ENCODE measurements around the gene HMOX1.
A peak's percentile ranks its signal among the peaks of the same experiment; 100 is the strongest.

DNA sequence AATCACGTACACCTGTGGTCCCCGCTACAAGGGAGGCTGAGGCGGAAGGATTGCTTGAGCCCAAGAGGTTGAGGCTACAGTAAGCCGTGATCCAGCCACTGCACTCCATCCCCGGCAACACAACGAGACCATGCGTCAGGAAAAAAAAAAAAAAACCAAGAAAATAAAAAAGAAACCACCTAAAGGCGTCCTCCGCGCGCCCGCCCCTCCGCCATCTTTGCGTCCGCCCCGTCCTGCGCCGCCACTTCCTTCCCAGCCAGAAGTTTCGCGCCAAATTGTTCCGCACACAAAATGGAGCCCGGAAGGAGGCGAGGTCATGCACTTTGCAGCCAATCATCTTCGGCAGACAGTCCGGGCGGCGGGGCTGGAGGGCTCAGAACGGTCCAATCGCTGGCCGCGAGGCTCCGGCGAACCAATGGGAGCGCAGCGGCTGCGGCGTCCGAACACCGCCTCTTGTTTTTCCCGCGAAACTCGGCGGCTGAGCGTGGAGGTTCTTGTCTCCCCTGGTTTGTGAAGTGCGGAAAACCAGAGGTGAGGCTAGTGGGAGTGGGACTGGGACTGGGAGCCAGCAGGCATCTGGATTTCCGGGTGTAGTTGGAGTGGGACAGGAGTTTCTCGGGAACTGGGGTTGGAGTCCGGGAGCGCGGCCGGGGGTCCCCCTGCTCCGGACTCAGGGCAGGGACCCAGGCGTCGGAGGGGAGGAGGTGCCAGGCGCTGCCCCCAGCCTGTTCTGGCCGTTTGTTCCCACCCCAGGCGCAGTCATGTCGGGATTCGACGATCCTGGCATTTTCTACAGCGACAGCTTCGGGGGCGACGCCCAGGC lies 19.0 kb downstream of the HMOX1 start, which contains the start of gene MCM5:
- TF ChIP-seq, protein P1, sequence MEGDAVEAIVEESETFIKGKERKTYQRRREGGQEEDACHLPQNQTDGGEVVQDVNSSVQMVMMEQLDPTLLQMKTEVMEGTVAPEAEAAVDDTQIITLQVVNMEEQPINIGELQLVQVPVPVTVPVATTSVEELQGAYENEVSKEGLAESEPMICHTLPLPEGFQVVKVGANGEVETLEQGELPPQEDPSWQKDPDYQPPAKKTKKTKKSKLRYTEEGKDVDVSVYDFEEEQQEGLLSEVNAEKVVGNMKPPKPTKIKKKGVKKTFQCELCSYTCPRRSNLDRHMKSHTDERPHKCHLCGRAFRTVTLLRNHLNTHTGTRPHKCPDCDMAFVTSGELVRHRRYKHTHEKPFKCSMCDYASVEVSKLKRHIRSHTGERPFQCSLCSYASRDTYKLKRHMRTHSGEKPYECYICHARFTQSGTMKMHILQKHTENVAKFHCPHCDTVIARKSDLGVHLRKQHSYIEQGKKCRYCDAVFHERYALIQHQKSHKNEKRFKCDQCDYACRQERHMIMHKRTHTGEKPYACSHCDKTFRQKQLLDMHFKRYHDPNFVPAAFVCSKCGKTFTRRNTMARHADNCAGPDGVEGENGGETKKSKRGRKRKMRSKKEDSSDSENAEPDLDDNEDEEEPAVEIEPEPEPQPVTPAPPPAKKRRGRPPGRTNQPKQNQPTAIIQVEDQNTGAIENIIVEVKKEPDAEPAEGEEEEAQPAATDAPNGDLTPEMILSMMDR (CRISPR knock-in tag; IDR thresholded peaks at IDR 0.05) = no peak
- TF ChIP-seq, protein P2, sequence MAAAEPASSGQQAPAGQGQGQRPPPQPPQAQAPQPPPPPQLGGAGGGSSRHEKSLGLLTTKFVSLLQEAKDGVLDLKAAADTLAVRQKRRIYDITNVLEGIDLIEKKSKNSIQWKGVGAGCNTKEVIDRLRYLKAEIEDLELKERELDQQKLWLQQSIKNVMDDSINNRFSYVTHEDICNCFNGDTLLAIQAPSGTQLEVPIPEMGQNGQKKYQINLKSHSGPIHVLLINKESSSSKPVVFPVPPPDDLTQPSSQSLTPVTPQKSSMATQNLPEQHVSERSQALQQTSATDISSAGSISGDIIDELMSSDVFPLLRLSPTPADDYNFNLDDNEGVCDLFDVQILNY (CRISPR knock-in tag; conservative IDR thresholded peaks at IDR 0.05) = peak; percentile 94
- TF ChIP-seq TCF12 (IDR thresholded peaks at IDR 0.05) (no peak), TCF12 (CRISPR knock-in tag; IDR thresholded peaks at IDR 0.05) (no peak), POLR2A (IDR thresholded peaks at IDR 0.05; ENCODE audit: insufficient read depth in 1 of 2, low read depth in 2 of 2, low read length in 2 of 2) (peak; percentile 53 to 70), SALL1 (CRISPR knock-in tag; IDR thresholded peaks at IDR 0.05) (peak; percentile 81), EP300 (IDR thresholded peaks at IDR 0.05; ENCODE audit: low read depth in 2 of 2, low read length in 2 of 2) (no peak), EP300 (CRISPR knock-in tag; IDR thresholded peaks at IDR 0.05; ENCODE audit: borderline replicate concordance) (no peak), RFX1 (IDR thresholded peaks at IDR 0.05) (no peak), FOXK2 (IDR thresholded peaks at IDR 0.05) (no peak), ZNF501 (CRISPR knock-in tag; IDR thresholded peaks at IDR 0.05) (peak; percentile 80), MZF1 (CRISPR knock-in tag; IDR thresholded peaks at IDR 0.05; ENCODE audit: borderline replicate concordance) (no peak), RBM39 (IDR thresholded peaks at IDR 0.05; ENCODE audit: low read depth, low read length, poor library complexity, severe bottlenecking) (peak; percentile 28)
- TF ChIP-seq, protein P3, sequence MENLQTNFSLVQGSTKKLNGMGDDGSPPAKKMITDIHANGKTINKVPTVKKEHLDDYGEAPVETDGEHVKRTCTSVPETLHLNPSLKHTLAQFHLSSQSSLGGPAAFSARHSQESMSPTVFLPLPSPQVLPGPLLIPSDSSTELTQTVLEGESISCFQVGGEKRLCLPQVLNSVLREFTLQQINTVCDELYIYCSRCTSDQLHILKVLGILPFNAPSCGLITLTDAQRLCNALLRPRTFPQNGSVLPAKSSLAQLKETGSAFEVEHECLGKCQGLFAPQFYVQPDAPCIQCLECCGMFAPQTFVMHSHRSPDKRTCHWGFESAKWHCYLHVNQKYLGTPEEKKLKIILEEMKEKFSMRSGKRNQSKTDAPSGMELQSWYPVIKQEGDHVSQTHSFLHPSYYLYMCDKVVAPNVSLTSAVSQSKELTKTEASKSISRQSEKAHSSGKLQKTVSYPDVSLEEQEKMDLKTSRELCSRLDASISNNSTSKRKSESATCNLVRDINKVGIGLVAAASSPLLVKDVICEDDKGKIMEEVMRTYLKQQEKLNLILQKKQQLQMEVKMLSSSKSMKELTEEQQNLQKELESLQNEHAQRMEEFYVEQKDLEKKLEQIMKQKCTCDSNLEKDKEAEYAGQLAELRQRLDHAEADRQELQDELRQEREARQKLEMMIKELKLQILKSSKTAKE (CRISPR knock-in tag; IDR thresholded peaks at IDR 0.05; ENCODE audit: borderline replicate concordance) = no peak; the same call in 1 of the 2 replicates
